GM12864 (cell line): ENCODE data around the gene TNFRSF1B.

ENCODE experiments used
- DNase-seq: peaks from one replicate; pipeline ENCODE4 v3.0.0-alpha.2; 2011; ENCODE audit warnings: low read depth
- H3K4me3 ChIP-seq: 2 replicates; pipeline ENCODE4 v1.5.1; 2011; ENCODE audit warnings: mild to moderate bottlenecking, low read depth, low read length, control low read depth
- TF ChIP-seq, protein P1 (sequence below): IDR thresholded peaks from 2 replicates; pipeline ENCODE4 v1.5.1; 2011; ENCODE audit warnings: low read depth, mild to moderate bottlenecking, moderate library complexity, low read length, control low read depth, inconsistent platforms; ENCODE audit errors: missing control alignments

Gene TNFRSF1B

DNA sequence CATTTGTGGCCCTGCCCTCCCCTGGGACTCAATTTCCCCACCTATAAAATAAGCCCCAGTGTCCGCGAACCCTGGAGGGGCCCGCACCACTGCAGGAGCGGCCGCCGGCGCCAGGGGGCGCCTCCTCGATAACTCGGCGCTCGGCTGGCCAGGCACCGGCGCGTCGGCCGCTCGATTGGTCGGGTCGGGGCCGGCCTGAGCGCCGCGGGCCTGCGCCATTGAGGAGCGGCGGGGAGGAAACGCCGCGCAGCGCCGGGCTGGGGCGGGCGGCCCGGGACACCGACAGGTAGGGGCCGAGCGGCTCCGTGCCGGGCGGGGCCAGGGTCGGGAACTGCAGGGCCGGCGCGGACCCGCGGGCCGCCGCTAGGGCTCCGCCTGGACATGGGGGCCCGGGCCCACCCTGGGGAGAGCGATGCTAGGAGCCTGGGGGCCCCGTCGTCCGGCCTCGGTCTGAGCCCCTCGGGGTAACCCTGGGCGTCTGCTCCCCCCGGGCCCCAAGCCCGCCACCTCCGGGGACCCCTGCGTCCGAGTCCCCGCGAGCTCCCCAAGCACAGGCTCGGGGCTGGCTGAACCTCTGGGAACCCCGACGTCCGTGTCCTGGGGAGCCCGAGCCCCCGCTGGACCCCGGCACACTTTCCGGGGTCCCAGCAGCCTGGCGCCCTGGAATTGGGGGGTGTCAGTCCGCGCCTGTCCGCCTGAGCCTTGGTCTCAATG lies 63.2 kb downstream of the TNFRSF1B start, which contains the start of gene VPS13D:
Gene VPS13D, plus strand, starts transcription at position 196 of the 714 bp plus-strand sequence. CDS start 4,237 bp downstream, outside the sequence.
- peak within 1 kb of the TSS; percentile 94 for H3K4me3 ChIP-seq
- TF ChIP-seq, protein P1, sequence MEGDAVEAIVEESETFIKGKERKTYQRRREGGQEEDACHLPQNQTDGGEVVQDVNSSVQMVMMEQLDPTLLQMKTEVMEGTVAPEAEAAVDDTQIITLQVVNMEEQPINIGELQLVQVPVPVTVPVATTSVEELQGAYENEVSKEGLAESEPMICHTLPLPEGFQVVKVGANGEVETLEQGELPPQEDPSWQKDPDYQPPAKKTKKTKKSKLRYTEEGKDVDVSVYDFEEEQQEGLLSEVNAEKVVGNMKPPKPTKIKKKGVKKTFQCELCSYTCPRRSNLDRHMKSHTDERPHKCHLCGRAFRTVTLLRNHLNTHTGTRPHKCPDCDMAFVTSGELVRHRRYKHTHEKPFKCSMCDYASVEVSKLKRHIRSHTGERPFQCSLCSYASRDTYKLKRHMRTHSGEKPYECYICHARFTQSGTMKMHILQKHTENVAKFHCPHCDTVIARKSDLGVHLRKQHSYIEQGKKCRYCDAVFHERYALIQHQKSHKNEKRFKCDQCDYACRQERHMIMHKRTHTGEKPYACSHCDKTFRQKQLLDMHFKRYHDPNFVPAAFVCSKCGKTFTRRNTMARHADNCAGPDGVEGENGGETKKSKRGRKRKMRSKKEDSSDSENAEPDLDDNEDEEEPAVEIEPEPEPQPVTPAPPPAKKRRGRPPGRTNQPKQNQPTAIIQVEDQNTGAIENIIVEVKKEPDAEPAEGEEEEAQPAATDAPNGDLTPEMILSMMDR: peak; percentile 90
- DNase-seq: peak; percentile 13

DNA sequence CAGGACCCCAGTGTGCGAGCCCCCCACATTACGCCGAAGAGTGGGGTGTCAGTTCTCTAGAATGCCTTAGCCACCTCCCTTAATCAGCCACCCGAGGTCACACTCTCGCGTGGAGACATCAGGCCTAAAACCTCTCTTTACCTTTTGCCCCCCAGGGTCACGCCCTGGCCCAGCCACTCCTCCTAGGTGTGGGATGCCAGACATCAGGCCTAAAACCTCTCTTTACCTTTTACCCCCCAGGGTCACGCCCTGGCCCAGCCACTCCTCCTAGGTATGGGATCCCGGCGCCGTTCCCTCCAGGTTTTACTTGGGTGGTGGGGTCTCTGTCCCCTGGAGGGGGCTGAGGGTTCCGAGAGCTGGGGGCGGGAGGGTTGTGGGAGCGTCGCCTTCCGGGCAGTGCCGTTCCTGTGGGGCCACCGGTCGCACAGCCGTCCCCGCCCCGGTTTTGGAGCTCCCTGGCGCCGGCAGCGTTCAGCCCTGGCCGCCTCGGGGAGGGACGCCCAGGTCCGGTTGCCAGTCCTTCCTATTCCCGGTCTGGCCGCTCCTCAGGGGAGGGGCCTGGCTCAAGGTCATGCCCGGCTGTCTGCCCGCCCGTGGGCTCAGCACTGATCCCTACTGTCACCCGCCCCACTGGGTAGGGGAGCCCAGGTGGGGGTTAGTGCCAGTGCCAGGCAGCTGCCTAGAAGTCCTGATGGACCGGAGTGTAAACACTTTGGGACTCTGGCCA lies 63.9 kb downstream of the TNFRSF1B start:
- peak overlapping the region; percentile 94 for H3K4me3 ChIP-seq
- DNase-seq: no peak
- TF ChIP-seq, protein P1: no peak

DNA sequence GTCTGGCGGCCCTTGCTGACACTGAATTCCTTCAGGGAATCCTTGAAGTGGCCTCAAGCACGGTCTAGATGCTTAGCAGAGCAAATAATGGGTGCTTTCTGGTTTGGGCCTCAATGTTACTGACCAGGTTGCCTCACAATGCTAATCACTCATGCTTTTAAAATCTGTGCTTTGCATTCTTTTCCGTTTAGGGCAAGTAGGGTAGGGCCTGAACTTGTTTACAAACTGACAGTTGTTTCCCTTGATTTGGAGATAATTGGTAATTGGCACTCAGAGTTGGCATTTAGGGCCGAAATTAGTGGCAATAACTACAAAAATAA lies 64.4 kb downstream of the TNFRSF1B start:
- TF ChIP-seq, protein P1: no peak
- H3K4me3 ChIP-seq: peak overlapping the region; percentile 94
- no peak for DNase-seq

DNA sequence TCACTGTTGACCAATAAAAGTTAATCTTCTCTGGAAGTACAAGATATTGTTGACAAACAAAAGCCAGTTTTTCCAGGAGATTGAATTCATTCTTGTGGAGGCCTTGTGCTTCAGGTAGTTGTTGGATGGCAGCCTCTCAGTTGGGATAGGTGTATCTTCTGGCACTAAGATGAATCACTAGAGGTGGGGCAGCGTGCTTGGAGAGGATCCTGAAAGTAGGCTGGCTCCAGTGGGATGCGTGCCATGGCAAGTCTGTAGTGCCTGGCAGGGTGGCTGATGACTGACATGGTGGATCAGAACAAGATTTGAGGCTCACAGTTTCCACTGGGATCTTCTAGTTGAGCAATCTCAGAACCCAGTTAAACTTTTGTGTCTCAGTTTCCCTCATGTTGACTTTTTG lies 65.4 kb downstream of the TNFRSF1B start:
- no peak for DNase-seq
- TF ChIP-seq, protein P1: no peak
- H3K4me3 ChIP-seq: no peak overlapping the region

DNA sequence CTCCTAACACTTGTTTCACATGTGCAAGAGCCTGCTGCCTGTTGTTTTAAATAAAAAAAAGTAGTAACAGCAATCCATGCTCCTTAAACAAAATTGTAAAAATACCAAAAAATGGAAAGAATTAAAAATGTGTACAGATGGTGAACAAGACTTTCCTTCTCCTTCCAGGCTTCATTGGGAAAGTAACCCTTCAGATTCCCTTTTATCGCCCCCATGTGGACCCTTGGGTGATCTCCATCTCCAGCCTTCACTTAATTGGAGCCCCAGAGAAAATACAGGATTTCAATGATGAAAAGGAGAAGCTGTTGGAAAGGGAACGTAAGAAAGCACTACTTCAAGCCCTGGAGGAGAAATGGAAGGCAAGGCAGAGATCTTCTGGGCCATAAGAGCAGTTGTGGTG lies 77.3 kb downstream of the TNFRSF1B start:
- DNase-seq: no peak
- TF ChIP-seq, protein P1: peak; percentile 43
- no peak overlapping the region for H3K4me3 ChIP-seq

DNA sequence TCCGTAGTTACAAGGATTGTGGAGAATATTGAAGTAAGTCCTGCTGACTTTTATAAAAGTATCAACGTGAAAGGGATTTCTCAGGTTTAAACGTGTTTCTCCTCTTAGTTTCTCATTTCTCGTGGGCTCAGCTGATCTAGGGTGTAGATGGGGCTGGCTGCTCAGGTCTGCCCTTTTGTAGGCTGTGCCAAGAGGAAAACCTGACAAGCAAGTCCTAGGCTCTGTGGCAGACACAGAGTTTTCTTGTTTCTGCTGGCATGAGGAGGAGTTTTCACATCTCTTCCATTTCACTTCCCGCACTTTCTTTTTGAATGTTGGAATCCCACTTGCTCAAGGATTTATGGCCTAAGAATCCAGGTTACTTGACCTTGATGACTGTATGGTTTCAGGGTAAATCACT lies 77.8 kb downstream of the TNFRSF1B start:
- DNase-seq: no peak
- TF ChIP-seq, protein P1: no peak

More for the DNA sequence above, 77.8 kb downstream of the TNFRSF1B start:
- H3K4me3 ChIP-seq: no peak overlapping the region
